Endothelial cell of umbilical vein (primary cell): Measurements from ENCODE around the gene SULT1A1. TPM values are rescaled to one million over a fixed set of nuclear protein-coding genes. Genes with fewer than 3 reads are reported as not detected.

Experiments
- BruUV-seq: library from RNA; stranded (reverse); fragments of 400-500 nt; replicated peaks from 2 replicates; lab custom pipeline; 2021; lab: Mats Ljungman, UMichigan
- CTCF ChIA-PET: fragments of 300-600, 350-600 bp; sonication (Branson Sonifier 250); formaldehyde crosslinking; loops from one replicate; lab custom pipeline; 2021; ENCODE audit warnings: antibody characterized with exemption, inconsistent platforms; lab: Charles Lee
- POLR2A ChIA-PET: fragments of 300-600, 350-600 bp; sonication (Branson Sonifier 250); formaldehyde crosslinking; loops from one replicate; lab custom pipeline; 2021; ENCODE audit warnings: antibody characterized with exemption, inconsistent platforms; lab: Charles Lee
- DNase-seq: peaks from one replicate; pipeline ENCODE4 v3.0.0-alpha.2; 2011; ENCODE audit warnings: low read depth, low spot score
- FAIRE-seq: peaks from 2 replicates; lab custom pipeline; 2011; peaks lifted over from hg19 to GRCh38; lab: Jason Lieb, UNC
- H2AFZ ChIP-seq: 2 replicates; pipeline ENCODE4 v1.6.0; 2012; ENCODE audit warnings: low read depth, low read length, control low read depth, inconsistent platforms
- H3K27ac ChIP-seq: 2 replicates; pipeline ENCODE4 v1.5.1; 2011; ENCODE audit warnings: low read depth, mild to moderate bottlenecking, control low read depth, low read length, moderate library complexity; ENCODE audit not compliant: insufficient read depth
- H3K27me3 ChIP-seq, 2 experiments: 2 replicates each; pipeline versions ENCODE4 v1.6.0 to v1.6.1; 2011; ENCODE audit warnings: low read length in 2 of 2, mixed read lengths in 1 of 2; ENCODE audit not compliant: control insufficient read depth in 2 of 2, insufficient read depth in 2 of 2
- H3K36me3 ChIP-seq, 2 experiments: 2 replicates in 1 of 2; 3 replicates in 1 of 2; pipeline ENCODE4 v1.5.1; 2011; ENCODE audit warnings: low read length in 2 of 2, mild to moderate bottlenecking in 1 of 2, moderate library complexity in 1 of 2; ENCODE audit not compliant: control insufficient read depth in 2 of 2, insufficient read depth in 2 of 2; ENCODE audit errors: extremely low read depth in 1 of 2
- H3K4me1 ChIP-seq: 3 replicates; pipeline ENCODE4 v1.5.1; 2011; ENCODE audit warnings: mild to moderate bottlenecking, low read length; ENCODE audit not compliant: control insufficient read depth, insufficient read depth; ENCODE audit errors: extremely low read depth
- H3K4me2 ChIP-seq: 2 replicates; pipeline ENCODE4 v1.6.1; 2011; ENCODE audit warnings: low read length, control low read depth, mixed read lengths; ENCODE audit not compliant: insufficient read depth
- H3K4me3 ChIP-seq, 3 experiments: fragments of 200-600 bp in 1 of 3; sonication (generic), shearing (Covaris generic) in 1 of 3; replicated peaks in 1 of 3; 2 replicates each; pipeline ENCODE4 v1.5.1; 2011 to 2016; ENCODE audit warnings: control low read depth in 3 of 3, low read length in 3 of 3, mild to moderate bottlenecking in 2 of 3, inconsistent platforms in 1 of 3, low read depth in 1 of 3, moderate library complexity in 1 of 3; ENCODE audit not compliant: insufficient read depth in 1 of 3
- H3K79me2 ChIP-seq: 2 replicates; pipeline ENCODE4 v1.6.0; 2012; ENCODE audit warnings: low read length, inconsistent platforms; ENCODE audit not compliant: control insufficient read depth, insufficient read depth
- H3K9ac ChIP-seq: replicated peaks from 2 replicates; pipeline ENCODE3; 2011; ENCODE audit warnings: low read length, control low read depth; ENCODE audit not compliant: insufficient read depth; ENCODE audit errors: extremely low read depth
- H3K9me1 ChIP-seq: replicated peaks from 3 replicates; pipeline ENCODE4 v1.6.0; 2011; ENCODE audit warnings: mild to moderate bottlenecking, low read length; ENCODE audit not compliant: control insufficient read depth, insufficient read depth; ENCODE audit errors: extremely low read depth
- H3K9me3 ChIP-seq: replicated peaks from 2 replicates; pipeline ENCODE4 v1.5.1; 2012; ENCODE audit warnings: low read length, inconsistent platforms; ENCODE audit not compliant: control insufficient read depth, insufficient read depth
- H4K20me1 ChIP-seq: replicated peaks from 2 replicates; pipeline ENCODE3; 2011; ENCODE audit warnings: mild to moderate bottlenecking, low read length; ENCODE audit not compliant: control insufficient read depth, insufficient read depth; ENCODE audit errors: extremely low read depth
- EZH2 ChIP-seq: IDR thresholded peaks from 2 replicates; pipeline ENCODE4 v1.6.1; 2012; ENCODE audit warnings: borderline replicate concordance, low read depth, mild to moderate bottlenecking, moderate library complexity, low read length, inconsistent platforms; ENCODE audit not compliant: severe bottlenecking
- FOS ChIP-seq: IDR thresholded peaks from 2 replicates; pipeline ENCODE4 v1.6.1; 2011; ENCODE audit warnings: mild to moderate bottlenecking, low read length, moderate library complexity, borderline replicate concordance; ENCODE audit not compliant: insufficient read depth
- GATA2 ChIP-seq: IDR thresholded peaks from 2 replicates; pipeline ENCODE4 v1.7.0; 2011; ENCODE audit warnings: low read depth, mild to moderate bottlenecking, moderate library complexity, mixed read lengths, low read length; ENCODE audit not compliant: insufficient read length, insufficient read depth
- JUN ChIP-seq: IDR thresholded peaks from 2 replicates; pipeline ENCODE4 v1.6.1; 2011; ENCODE audit warnings: borderline replicate concordance, low read depth; ENCODE audit not compliant: insufficient read length, insufficient read depth
- MYC ChIP-seq: IDR thresholded peaks from one replicate; pipeline ENCODE4 v1.6.1; 2011; ENCODE audit warnings: mild to moderate bottlenecking, low read depth, low read length
- POLR2A ChIP-seq: IDR thresholded peaks from 2 replicates; pipeline ENCODE4 v1.6.1; 2012; ENCODE audit warnings: low read depth, mild to moderate bottlenecking, control low read depth, low read length
- POLR2AphosphoS5 ChIP-seq: IDR thresholded peaks from 2 replicates; pipeline ENCODE4 v1.6.1; 2012; ENCODE audit warnings: low read depth, mild to moderate bottlenecking, control low read depth, low read length, moderate library complexity; ENCODE audit not compliant: insufficient read depth
- dilution Hi-C: fragments of 300-500 bp; cut with MboI; formaldehyde crosslinking; loops from one replicate; pipeline ENCODE4 v1.15.0; 2019; ENCODE audit warnings: low sequenced_read_pairs; ENCODE audit not compliant: extremely low pct_ligation_motif_present
- intact Hi-C: fragments of 100-400 bp; cut with micrococcal nuclease; formaldehyde crosslinking; loops from one replicate; pipeline ENCODE4 v1.10.0; 2022
- polyA plus RNA-seq, 4 experiments: library from polyadenylated mRNA; depleted of rRNA in 3 of 4; stranded (reverse) in 3 of 4; unstranded in 1 of 4; fragments of >200 nt; gene quantifications; 2 replicates each; pipeline versions ENCODE4 v1.2.1 to v1.2.3, GENCODE V29; 2011 to 2012; ENCODE audit warnings: missing spikeins in 1 of 4
- total RNA-seq: library from RNA; stranded (reverse); gene quantifications from 2 replicates; pipeline ENCODE4 v1.2.3, GENCODE V29; 2021
- TF ChIP-seq, protein P1 (sequence below): IDR thresholded peaks from 2 replicates; pipeline ENCODE4 v1.6.1; 2011; ENCODE audit not compliant: insufficient read depth, insufficient read length
- TF ChIP-seq, protein P2 (sequence below), 2 donors: IDR thresholded peaks; 1 replicate in 1 of 2; 2 replicates in 1 of 2; pipeline ENCODE4 v1.5.1; 2011; ENCODE audit warnings: low read length in 2 of 2, mild to moderate bottlenecking in 2 of 2, moderate library complexity in 2 of 2, control low read depth in 1 of 2, inconsistent platforms in 1 of 2, low read depth in 1 of 2; ENCODE audit not compliant: insufficient read depth in 1 of 2; ENCODE audit errors: extremely low read depth in 1 of 2

Gene SULT1A1
- total and polyA plus RNA-seq, 2 donors (not counting 3 experiments of a cell fraction or from before 2014, with no cell fraction given), result 0.77 to 0.90 TPM

DNA sequence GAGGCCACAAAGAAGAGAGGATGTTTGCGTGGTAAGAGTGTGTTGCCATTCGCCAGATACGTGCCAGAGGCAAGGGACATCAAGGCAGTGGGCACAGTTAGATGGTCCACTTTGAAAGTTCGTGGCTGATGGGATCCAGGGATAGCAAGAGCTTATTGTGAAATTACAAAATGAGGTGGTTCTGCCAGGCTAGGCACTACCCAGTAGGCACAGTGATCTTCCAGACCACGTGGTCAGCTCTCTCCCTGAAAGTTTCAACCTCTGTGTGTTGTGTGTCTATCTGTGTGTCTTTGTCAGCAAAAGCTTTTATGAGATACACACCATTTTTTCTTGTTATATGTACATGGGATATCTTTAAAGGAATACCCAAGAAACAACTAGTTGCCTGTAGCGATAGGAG lies 46.6 kb downstream of the SULT1A1 start:
- Histone ChIP-seq H3K4me2 (no peak overlapping the region), H3K4me1 (peaks cover 6% of the 10 kb centered on the region), H3K36me3 (no peaks in the 10 kb centered on the region), H2AFZ (no peak overlapping the region), H4K20me1 (no peaks in the 10 kb centered on the region), H3K27me3 (no peaks in the 10 kb centered on the region), H3K9me1 (no peaks in the 10 kb centered on the region), H3K4me3 (no peak overlapping the region), H3K9me3 (no peaks in the 10 kb centered on the region), H3K27ac (no peak overlapping the region), H3K79me2 (no peaks in the 10 kb centered on the region), H3K9ac (no peak overlapping the region)
- intact Hi-C loops, result no loop called here
- ChIA-PET POLR2A (no interaction called here), CTCF (no interaction called here)
- no TSS peak for BruUV-seq
- no peak for TF ChIP-seq MYC
- no peak for TF ChIP-seq EZH2
- no peak for TF ChIP-seq POLR2A
- TF ChIP-seq, protein P1, sequence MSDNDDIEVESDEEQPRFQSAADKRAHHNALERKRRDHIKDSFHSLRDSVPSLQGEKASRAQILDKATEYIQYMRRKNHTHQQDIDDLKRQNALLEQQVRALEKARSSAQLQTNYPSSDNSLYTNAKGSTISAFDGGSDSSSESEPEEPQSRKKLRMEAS, result no peak
- no peak for TF ChIP-seq POLR2AphosphoS5
- TF ChIP-seq, protein P2, sequence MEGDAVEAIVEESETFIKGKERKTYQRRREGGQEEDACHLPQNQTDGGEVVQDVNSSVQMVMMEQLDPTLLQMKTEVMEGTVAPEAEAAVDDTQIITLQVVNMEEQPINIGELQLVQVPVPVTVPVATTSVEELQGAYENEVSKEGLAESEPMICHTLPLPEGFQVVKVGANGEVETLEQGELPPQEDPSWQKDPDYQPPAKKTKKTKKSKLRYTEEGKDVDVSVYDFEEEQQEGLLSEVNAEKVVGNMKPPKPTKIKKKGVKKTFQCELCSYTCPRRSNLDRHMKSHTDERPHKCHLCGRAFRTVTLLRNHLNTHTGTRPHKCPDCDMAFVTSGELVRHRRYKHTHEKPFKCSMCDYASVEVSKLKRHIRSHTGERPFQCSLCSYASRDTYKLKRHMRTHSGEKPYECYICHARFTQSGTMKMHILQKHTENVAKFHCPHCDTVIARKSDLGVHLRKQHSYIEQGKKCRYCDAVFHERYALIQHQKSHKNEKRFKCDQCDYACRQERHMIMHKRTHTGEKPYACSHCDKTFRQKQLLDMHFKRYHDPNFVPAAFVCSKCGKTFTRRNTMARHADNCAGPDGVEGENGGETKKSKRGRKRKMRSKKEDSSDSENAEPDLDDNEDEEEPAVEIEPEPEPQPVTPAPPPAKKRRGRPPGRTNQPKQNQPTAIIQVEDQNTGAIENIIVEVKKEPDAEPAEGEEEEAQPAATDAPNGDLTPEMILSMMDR (IDR thresholded peaks at IDR 0.05; ENCODE audit: extremely low read depth in 1 of 2, insufficient read depth in 1 of 2, low read depth in 1 of 2, low read length in 2 of 2), result no peak
- TF ChIP-seq JUN, result no peak
- no peak for TF ChIP-seq GATA2
- TF ChIP-seq FOS, result no peak
- FAIRE-seq (no peak), DNase-seq (no peak)
- dilution Hi-C loops, result no loop called here
